HEK293 (cell line): Measurements from ENCODE around the gene CARM1.

ENCODE experiments used
- CTCF ChIA-PET: fragments of 350-600 bp; formaldehyde crosslinking; extraction: SDS; loops from one replicate; lab custom pipeline; 2021; ENCODE audit warnings: antibody characterized with exemption; lab: Yijun Ruan, JAX
- POLR2A ChIA-PET: fragments of 300-600 bp; formaldehyde crosslinking; extraction: SDS; loops from one replicate; lab custom pipeline; 2020; ENCODE audit warnings: antibody characterized with exemption, inconsistent platforms; lab: Yijun Ruan, JAX
- H3K27ac ChIP-seq: fragments of 200-500 bp; sonication (Bioruptor generic); 2 replicates; pipeline ENCODE4 v1.5.1; 2014; ENCODE audit warnings: low read depth, low read length, control low read depth, inconsistent platforms; ENCODE audit errors: extremely low read depth
- H3K36me3 ChIP-seq, 2 experiments: fragments of 200-500 bp in 1 of 2; sonication (Bioruptor generic) in 1 of 2; 1 replicate in 1 of 2; 2 replicates in 1 of 2; pipeline ENCODE4 v1.5.1; 2014 to 2017; ENCODE audit warnings: inconsistent platforms in 2 of 2, low read length in 2 of 2; ENCODE audit not compliant: control insufficient read depth in 2 of 2, insufficient read depth in 1 of 2
- H3K4me1 ChIP-seq: fragments of 200-500 bp; sonication (Bioruptor generic); 2 replicates; pipeline ENCODE4 v1.5.1; 2014; ENCODE audit warnings: mild to moderate bottlenecking, low read length, inconsistent platforms; ENCODE audit not compliant: control insufficient read depth, insufficient read depth
- H3K4me3 ChIP-seq: 2 replicates; pipeline ENCODE4 v1.5.1; 2011; ENCODE audit warnings: low read depth, mild to moderate bottlenecking, control low read depth, low read length, moderate library complexity
- H3K9me3 ChIP-seq: fragments of 200-500 bp; sonication (Bioruptor generic); 2 replicates; pipeline ENCODE4 v1.5.1; 2014; ENCODE audit warnings: low read depth, low read length, inconsistent platforms; ENCODE audit not compliant: control insufficient read depth, insufficient read depth
- GFI1B ChIP-seq: fragments of 450-650 bp; formaldehyde crosslinking; IDR thresholded peaks from 2 replicates; pipeline ENCODE4 v1.5.1; 2016; ENCODE audit warnings: missing biosample characterization, missing genetic modification characterization
- HOXA7 ChIP-seq: sonication (generic); formaldehyde crosslinking; IDR thresholded peaks from 2 replicates; pipeline ENCODE4 v1.8.1; 2022; ENCODE audit warnings: missing genetic modification reagents, borderline replicate concordance
- KLF10 ChIP-seq: fragments of 450-650 bp; IDR thresholded peaks from 2 replicates; pipeline ENCODE4 v1.5.1; 2018; ENCODE audit warnings: missing biosample characterization, mild to moderate bottlenecking, missing genetic modification characterization
- PRDM10 ChIP-seq: fragments of 450-650 bp; formaldehyde crosslinking; IDR thresholded peaks from 2 replicates; pipeline ENCODE4 v1.5.1; 2016; ENCODE audit warnings: missing biosample characterization, missing genetic modification characterization
- SCRT1 ChIP-seq: fragments of 450-650 bp; formaldehyde crosslinking; IDR thresholded peaks from 2 replicates; pipeline ENCODE4 v1.5.1; 2016; ENCODE audit warnings: missing biosample characterization, missing genetic modification characterization, borderline replicate concordance
- SETDB1 ChIP-seq: IDR thresholded peaks from one replicate; pipeline ENCODE4 v1.6.1; 2017; ENCODE audit warnings: mild to moderate bottlenecking, low read length, moderate library complexity, mixed read lengths; ENCODE audit not compliant: insufficient read length
- TRIM28 ChIP-seq: IDR thresholded peaks from 2 replicates; pipeline ENCODE4 v1.6.1; 2011; ENCODE audit warnings: low read length, control low read depth, borderline replicate concordance
- ZBTB11 ChIP-seq: fragments of 450-650 bp; formaldehyde crosslinking; conservative IDR thresholded peaks from 2 replicates; pipeline ENCODE4 v1.5.1; 2016; ENCODE audit warnings: low read depth, missing biosample characterization, missing genetic modification characterization
- ZBTB8A ChIP-seq: fragments of 450-650 bp; formaldehyde crosslinking; IDR thresholded peaks from 2 replicates; pipeline ENCODE4 v1.5.1; 2016; ENCODE audit warnings: missing biosample characterization, missing genetic modification characterization
- ZNF140 ChIP-seq: fragments of 450-650 bp; formaldehyde crosslinking; IDR thresholded peaks from 2 replicates; pipeline ENCODE4 v1.5.1; 2016; ENCODE audit warnings: missing biosample characterization, missing genetic modification characterization
- ZNF146 ChIP-seq: fragments of 450-650 bp; formaldehyde crosslinking; IDR thresholded peaks from 2 replicates; pipeline ENCODE4 v1.5.1; 2016; ENCODE audit warnings: missing biosample characterization, missing genetic modification characterization
- ZNF202 ChIP-seq: fragments of 450-650 bp; formaldehyde crosslinking; IDR thresholded peaks from 2 replicates; pipeline ENCODE4 v1.5.1; 2016; ENCODE audit warnings: missing biosample characterization, missing genetic modification characterization, borderline replicate concordance
- ZNF404 ChIP-seq: fragments of 450-650 bp; formaldehyde crosslinking; IDR thresholded peaks from 2 replicates; pipeline ENCODE4 v1.5.1; 2017; ENCODE audit warnings: missing biosample characterization, missing genetic modification characterization
- ZNF488 ChIP-seq: fragments of 450-650 bp; formaldehyde crosslinking; IDR thresholded peaks from 2 replicates; pipeline ENCODE4 v1.5.1; 2016; ENCODE audit warnings: missing biosample characterization, missing genetic modification characterization
- ZNF521 ChIP-seq: fragments of 450-650 bp; formaldehyde crosslinking; IDR thresholded peaks from 2 replicates; pipeline ENCODE4 v1.5.1; 2017; ENCODE audit warnings: missing biosample characterization, mild to moderate bottlenecking, missing genetic modification characterization
- ZNF529 ChIP-seq: fragments of 450-650 bp; formaldehyde crosslinking; IDR thresholded peaks from 2 replicates; pipeline ENCODE4 v1.5.1; 2017; ENCODE audit warnings: missing genetic modification characterization, missing biosample characterization; ENCODE audit not compliant: insufficient replicate concordance
- ZNF610 ChIP-seq: fragments of 450-650 bp; formaldehyde crosslinking; IDR thresholded peaks from 2 replicates; pipeline ENCODE4 v1.5.1; 2016; ENCODE audit warnings: missing biosample characterization, missing genetic modification characterization, borderline replicate concordance
- ZNF623 ChIP-seq: fragments of 450-650 bp; formaldehyde crosslinking; IDR thresholded peaks from 2 replicates; pipeline ENCODE4 v1.5.1; 2016; ENCODE audit warnings: missing biosample characterization, missing genetic modification characterization
- ZNF626 ChIP-seq: fragments of 450-650 bp; sonication (Bioruptor Pico); formaldehyde crosslinking; IDR thresholded peaks from 2 replicates; pipeline ENCODE4 v1.5.1; 2018; ENCODE audit warnings: missing biosample characterization, missing genetic modification characterization, inconsistent platforms
- ZNF704 ChIP-seq: fragments of 450-650 bp; formaldehyde crosslinking; IDR thresholded peaks from 2 replicates; pipeline ENCODE4 v1.5.1; 2016; ENCODE audit warnings: missing biosample characterization, missing genetic modification characterization
- ZNF76 ChIP-seq: fragments of 450-650 bp; formaldehyde crosslinking; IDR thresholded peaks from 2 replicates; pipeline ENCODE4; 2016; ENCODE audit warnings: low read depth, missing biosample characterization, missing genetic modification characterization, borderline replicate concordance
- TF ChIP-seq, protein P1 (sequence below): fragments of 450-650 bp; formaldehyde crosslinking; IDR thresholded peaks from 2 replicates; pipeline ENCODE4 v1.5.1; 2016; ENCODE audit warnings: missing biosample characterization, missing genetic modification characterization
- TF ChIP-seq, protein P2 (sequence below): fragments of 450-650 bp; formaldehyde crosslinking; IDR thresholded peaks from 2 replicates; pipeline ENCODE4 v1.5.1; 2016; ENCODE audit warnings: missing biosample characterization, missing genetic modification characterization

Gene CARM1

GRCh38 chr19:10846500-10847202, 24.7 kb upstream of the CARM1 start:
- Histone ChIP-seq H3K27ac (no peak overlapping the region), H3K9me3 (no peaks in the 10 kb centered on the region), H3K4me3 (no peak overlapping the region), H3K36me3 (no peaks in the 10 kb centered on the region), H3K4me1 (no peaks in the 10 kb centered on the region)
- POLR2A ChIA-PET = interaction anchor here (1.5 kb wide), 1 partner anchor 11 kb away, joined by 4 read pairs; the partner anchor contains the start of gene TMED1
- CTCF ChIA-PET = interaction anchor here (0.6 to 5.6 kb wide), 7 partner anchors 8 to 351 kb away, joined by 3 to 46 read pairs (median 5); partner anchors contain the start of gene TMED1
- no peak for TF ChIP-seq GFI1B (tag by site-specific recombination)
- no peak for TF ChIP-seq ZNF140 (tag by site-specific recombination)
- TF ChIP-seq ZBTB11 (tag by site-specific recombination) = no peak
- no peak for TF ChIP-seq SCRT1 (tag by site-specific recombination)
- TF ChIP-seq, protein P1, sequence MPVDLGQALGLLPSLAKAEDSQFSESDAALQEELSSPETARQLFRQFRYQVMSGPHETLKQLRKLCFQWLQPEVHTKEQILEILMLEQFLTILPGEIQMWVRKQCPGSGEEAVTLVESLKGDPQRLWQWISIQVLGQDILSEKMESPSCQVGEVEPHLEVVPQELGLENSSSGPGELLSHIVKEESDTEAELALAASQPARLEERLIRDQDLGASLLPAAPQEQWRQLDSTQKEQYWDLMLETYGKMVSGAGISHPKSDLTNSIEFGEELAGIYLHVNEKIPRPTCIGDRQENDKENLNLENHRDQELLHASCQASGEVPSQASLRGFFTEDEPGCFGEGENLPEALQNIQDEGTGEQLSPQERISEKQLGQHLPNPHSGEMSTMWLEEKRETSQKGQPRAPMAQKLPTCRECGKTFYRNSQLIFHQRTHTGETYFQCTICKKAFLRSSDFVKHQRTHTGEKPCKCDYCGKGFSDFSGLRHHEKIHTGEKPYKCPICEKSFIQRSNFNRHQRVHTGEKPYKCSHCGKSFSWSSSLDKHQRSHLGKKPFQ (tag by site-specific recombination) = no peak
- no peak for TF ChIP-seq ZNF529 (tag by site-specific recombination)
- TF ChIP-seq ZNF626 (tag by site-specific recombination) = no peak
- TF ChIP-seq SETDB1 = peak; percentile 92
- TF ChIP-seq ZBTB8A (tag by site-specific recombination) = no peak
- TF ChIP-seq ZNF146 = no peak
- TF ChIP-seq ZNF404 (tag by site-specific recombination) = no peak
- TF ChIP-seq ZNF623 (tag by site-specific recombination) = peak; percentile 89
- no peak for TF ChIP-seq ZNF521
- TF ChIP-seq, protein P2, sequence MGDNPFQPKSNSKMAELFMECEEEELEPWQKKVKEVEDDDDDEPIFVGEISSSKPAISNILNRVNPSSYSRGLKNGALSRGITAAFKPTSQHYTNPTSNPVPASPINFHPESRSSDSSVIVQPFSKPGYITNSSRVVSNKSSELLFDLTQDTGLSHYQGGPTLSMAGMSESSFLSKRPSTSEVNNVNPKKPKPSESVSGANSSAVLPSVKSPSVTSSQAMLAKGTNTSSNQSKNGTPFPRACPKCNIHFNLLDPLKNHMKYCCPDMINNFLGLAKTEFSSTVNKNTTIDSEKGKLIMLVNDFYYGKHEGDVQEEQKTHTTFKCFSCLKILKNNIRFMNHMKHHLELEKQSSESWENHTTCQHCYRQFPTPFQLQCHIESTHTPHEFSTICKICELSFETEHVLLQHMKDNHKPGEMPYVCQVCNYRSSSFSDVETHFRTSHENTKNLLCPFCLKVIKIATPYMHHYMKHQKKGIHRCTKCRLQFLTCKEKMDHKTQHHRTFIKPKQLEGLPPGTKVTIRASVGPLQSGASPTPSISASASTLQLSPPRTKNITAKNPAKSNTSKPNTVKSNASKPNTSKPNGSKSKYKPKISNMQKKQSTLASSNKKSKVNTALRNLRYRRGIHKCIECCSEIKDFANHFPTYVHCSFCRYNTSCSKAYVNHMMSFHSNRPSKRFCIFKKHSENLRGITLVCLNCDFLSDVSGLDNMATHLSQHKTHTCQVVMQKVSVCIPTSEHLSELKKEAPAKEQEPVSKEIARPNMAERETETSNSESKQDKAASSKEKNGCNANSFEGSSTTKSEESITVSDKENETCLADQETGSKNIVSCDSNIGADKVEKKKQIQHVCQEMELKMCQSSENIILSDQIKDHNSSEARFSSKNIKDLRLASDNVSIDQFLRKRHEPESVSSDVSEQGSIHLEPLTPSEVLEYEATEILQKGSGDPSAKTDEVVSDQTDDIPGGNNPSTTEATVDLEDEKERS = peak; percentile 55
- TF ChIP-seq HOXA7 = no peak
- no peak for TF ChIP-seq KLF10 (tag by site-specific recombination)
- TF ChIP-seq ZNF488 (tag by site-specific recombination) = no peak
- no peak for TF ChIP-seq ZNF202 (tag by site-specific recombination)
- TF ChIP-seq ZNF704 (tag by site-specific recombination) = no peak
- peak; percentile 72; the same call in 1 of the 2 replicates for TF ChIP-seq TRIM28
- TF ChIP-seq PRDM10 = no peak
- TF ChIP-seq ZNF610 (tag by site-specific recombination) = peak; percentile 66; the same call in 1 of the 2 replicates
- TF ChIP-seq ZNF76 (tag by site-specific recombination) = no peak
